Left ventricle myocardium inferior (tissue), 1 donor: Measurements from ENCODE around the gene EIF3F. TPM values are rescaled to one million over a fixed set of nuclear protein-coding genes. Genes with fewer than 3 reads are reported as not detected.
A peak's percentile ranks its signal among the peaks of the same experiment; 100 is the strongest.

ENCODE experiments used
- DNase-seq: peaks from one replicate; pipeline ENCODE4 v3.0.0-alpha.2; 2020
- H3K27ac ChIP-seq: fragments of 200-600 bp; replicated peaks from 2 replicates; pipeline ENCODE4 v1.8.0; 2021
- H3K27me3 ChIP-seq: fragments of 200-600 bp; 2 replicates; pipeline ENCODE4 v1.8.0; 2021; ENCODE audit warnings: low read depth
- H3K36me3 ChIP-seq: fragments of 200-600 bp; 2 replicates; pipeline ENCODE4 v1.8.0; 2021
- H3K4me1 ChIP-seq: fragments of 200-600 bp; 2 replicates; pipeline ENCODE4 v1.8.0; 2021
- H3K4me3 ChIP-seq: fragments of 200-600 bp; 2 replicates; pipeline ENCODE4 v1.8.0; 2021; ENCODE audit warnings: mild to moderate bottlenecking, moderate library complexity
- H3K9me3 ChIP-seq: fragments of 200-600 bp; replicated peaks from 2 replicates; pipeline ENCODE4 v1.8.0; 2021
- intact Hi-C: fragments of 100-400 bp; cut with micrococcal nuclease; formaldehyde crosslinking; loops from one replicate; pipeline ENCODE4 v1.11.0; 2022
- total RNA-seq: library from RNA; stranded (reverse); fragmentation: NEBNext Ultra II Directional; extraction: Animal tissue kit (Norgen Biotek cat#: 25700); gene quantifications from one replicate; pipeline ENCODE4 v1.2.1, GENCODE V29; 2021
- TF ChIP-seq, protein P1 (sequence below): fragments of 200-600 bp; IDR thresholded peaks from 2 replicates; pipeline ENCODE4 v1.8.0; 2021; ENCODE audit warnings: antibody characterized with exemption, mild to moderate bottlenecking, borderline replicate concordance
- donor health status: DM: no; HTN: yes; CAD: no; lungs with severe emphysema.

The EIF3F gene
- total RNA-seq, 1 donor from 2014 or later = 151 TPM

DNA sequence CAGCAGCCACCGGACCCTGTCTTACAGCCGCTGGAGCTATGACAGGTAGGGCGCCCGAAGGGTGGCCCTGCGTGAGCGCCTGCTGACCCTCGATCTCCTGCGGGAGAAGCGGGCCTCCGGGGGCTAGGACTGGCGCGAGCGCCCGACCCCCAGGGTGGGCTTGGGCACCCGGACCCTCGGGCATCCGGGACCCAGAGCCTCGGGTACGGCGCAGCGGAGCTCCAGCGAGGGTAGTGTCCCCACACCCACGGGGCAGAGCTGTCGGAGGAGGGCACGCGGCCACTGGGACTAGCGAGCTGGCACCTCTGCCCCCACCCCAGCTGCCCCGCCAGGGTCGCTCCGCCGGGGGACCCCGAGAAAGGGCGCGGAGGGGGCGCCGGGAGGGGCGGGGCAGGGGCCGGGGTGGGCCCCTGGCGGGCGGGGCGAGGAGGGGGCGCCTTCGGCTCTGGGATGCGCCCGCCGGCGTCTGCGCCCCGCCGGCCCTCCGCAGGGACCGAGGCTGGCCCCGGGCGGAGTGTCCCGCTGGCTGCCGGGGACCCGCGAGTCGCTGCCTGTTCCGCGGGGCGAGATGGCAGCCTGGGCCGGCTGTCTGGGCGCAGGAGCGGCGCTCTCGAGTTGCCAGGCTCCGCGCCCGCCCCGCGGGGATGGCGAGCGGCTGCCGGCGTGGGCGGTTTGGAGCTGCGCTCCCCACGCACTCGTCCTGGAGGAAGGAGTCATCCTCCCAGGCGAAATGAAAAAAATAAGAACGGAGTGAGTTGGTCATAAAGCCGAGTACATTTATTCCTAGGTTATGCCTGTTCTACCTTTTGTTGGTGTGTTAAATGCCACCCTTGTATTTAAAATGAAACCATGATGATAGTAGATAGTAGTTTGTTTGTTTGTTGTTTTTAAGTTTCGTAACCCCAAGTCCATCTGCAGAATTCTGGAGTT is 32.4 kb downstream of the EIF3F start:
- Histone ChIP-seq H3K4me3 (peak overlapping the region; percentile 75), H3K9me3 (no peaks in the 10 kb centered on the region), H3K4me1 (peaks cover 30% of the 10 kb centered on the region), H3K27ac (peak overlapping the region; percentile 88), H3K36me3 (no peaks in the 10 kb centered on the region), H3K27me3 (peaks cover 19% of the 10 kb centered on the region)
- intact Hi-C loops = loop anchor here (10.0 kb wide), 1 partner anchor 55 kb away; no protein-coding TSS in a partner anchor
- TF ChIP-seq, protein P1, sequence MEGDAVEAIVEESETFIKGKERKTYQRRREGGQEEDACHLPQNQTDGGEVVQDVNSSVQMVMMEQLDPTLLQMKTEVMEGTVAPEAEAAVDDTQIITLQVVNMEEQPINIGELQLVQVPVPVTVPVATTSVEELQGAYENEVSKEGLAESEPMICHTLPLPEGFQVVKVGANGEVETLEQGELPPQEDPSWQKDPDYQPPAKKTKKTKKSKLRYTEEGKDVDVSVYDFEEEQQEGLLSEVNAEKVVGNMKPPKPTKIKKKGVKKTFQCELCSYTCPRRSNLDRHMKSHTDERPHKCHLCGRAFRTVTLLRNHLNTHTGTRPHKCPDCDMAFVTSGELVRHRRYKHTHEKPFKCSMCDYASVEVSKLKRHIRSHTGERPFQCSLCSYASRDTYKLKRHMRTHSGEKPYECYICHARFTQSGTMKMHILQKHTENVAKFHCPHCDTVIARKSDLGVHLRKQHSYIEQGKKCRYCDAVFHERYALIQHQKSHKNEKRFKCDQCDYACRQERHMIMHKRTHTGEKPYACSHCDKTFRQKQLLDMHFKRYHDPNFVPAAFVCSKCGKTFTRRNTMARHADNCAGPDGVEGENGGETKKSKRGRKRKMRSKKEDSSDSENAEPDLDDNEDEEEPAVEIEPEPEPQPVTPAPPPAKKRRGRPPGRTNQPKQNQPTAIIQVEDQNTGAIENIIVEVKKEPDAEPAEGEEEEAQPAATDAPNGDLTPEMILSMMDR = no peak
- no peak for DNase-seq

DNA sequence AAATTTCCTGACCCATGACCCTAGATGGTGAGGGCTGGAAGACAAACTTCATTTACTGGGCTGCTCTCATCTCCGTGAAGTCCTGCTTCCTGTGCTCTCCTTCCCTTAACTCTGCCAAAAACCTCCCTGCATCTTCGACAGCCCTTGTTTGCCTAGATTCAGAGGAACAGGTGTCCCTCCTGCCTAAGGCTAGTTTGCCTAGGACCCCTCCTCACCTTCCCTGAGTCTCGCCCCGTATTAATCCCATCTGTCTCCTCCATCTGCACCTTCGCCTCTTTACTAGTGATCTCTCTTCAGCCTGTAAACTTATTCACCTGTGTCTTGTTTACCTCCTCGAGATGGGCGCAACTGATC is 33.1 kb downstream of the EIF3F start:
- Histone ChIP-seq H3K9me3 (no peaks in the 10 kb centered on the region), H3K4me1 (peaks cover 30% of the 10 kb centered on the region), H3K27ac (peak overlapping the region; percentile 88), H3K27me3 (peaks cover 19% of the 10 kb centered on the region), H3K36me3 (no peaks in the 10 kb centered on the region), H3K4me3 (peak overlapping the region; percentile 75)
- intact Hi-C loops = loop anchor here (10.0 kb wide), 1 partner anchor 55 kb away; no protein-coding TSS in a partner anchor
- DNase-seq = no peak
- TF ChIP-seq, protein P1 = no peak

DNA sequence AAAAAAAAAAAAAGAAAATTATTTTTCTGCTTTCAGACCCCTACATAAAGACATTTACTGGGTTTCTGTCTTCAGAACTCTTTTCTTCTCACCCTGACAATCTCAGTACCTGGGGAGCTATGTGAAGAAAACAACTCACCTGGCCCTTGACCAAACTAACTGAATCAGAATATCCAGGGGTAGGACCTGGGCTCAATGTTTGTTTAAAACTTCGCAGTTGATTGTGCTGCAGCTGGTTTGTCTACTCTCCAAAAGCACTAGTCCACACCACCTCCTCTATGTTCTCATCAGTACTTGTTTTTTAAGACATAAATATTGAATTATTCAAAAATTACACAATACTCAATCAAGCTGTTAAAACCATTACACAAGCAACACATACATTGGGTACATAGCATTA is 34.8 kb downstream of the EIF3F start:
- H3K27ac ChIP-seq = no peak overlapping the region

DNA sequence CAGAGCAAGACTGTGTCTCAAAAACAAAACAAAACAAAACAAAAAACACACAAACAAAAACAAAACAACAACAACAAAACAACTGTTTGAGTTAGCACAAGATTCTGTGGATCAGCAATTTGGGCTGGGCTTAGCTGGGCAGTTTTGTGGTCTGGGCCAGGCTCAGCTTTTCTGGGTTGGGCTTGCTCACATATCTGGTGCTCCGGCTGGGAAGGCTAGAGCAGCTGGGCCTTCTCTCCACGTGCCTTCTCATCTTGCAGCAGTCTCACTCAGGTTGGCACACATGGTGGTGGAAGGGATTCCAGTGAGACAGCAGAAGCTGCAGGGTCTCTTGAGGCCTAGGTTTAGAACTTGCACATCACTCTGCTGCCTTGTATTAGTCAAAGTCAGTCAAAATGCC is 35.7 kb downstream of the EIF3F start:
- intact Hi-C loops = loop anchor here (10.0 kb wide), 1 partner anchor 52 kb away; no protein-coding TSS in a partner anchor
- Histone ChIP-seq H3K27ac (no peak overlapping the region), H3K36me3 (no peaks in the 10 kb centered on the region)

More for the DNA sequence above, 34.8 kb downstream of the EIF3F start:
- no peak for DNase-seq
- intact Hi-C loops = loop anchor here (10.0 kb wide), 1 partner anchor 53 kb away; no protein-coding TSS in a partner anchor
- Histone ChIP-seq H3K27me3 (peaks cover 19% of the 10 kb centered on the region), H3K9me3 (no peaks in the 10 kb centered on the region), H3K4me1 (peaks cover 30% of the 10 kb centered on the region), H3K36me3 (no peaks in the 10 kb centered on the region), H3K4me3 (no peak overlapping the region)
- TF ChIP-seq, protein P1 = no peak

DNA sequence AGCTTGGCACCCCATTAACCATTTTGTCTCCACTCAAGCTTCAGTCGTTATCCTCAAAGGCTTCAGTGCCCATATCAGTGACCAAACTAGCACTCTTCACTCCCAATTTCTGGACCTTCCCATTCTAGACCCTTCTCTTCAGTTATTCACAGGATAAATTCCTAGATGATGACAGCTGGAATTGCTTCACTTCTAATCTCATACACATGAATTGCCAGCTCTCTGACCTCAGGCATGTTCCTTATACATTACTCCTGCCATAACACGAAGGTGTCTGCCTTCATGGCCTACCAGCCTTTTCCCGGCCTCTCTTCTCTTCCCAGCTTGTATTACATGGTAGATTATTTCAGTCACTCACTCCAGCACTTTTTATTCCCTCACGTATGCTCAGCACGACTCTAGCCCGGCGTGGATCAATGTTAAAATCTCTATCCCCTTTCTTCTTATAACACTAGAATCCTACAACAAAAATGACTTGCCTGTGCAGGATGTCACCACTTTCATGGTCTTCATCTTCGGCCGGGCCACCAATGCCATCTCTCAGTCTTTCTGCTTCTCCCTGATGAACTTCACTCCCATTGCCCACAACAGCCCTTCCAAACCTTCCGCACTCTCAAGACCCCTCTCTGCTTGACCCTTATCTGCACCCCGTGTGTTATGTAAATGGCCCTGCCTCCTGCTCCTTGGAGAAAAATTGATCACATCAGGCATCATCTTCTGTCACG is 36.9 kb downstream of the EIF3F start:
- peaks cover 18% of the 10 kb centered on the region for H3K4me1 ChIP-seq
- H3K4me3 ChIP-seq = no peak overlapping the region
- H3K36me3 ChIP-seq = no peaks in the 10 kb centered on the region
- DNase-seq = no peak
- intact Hi-C loops = loop anchor here (10.0 kb wide), 1 partner anchor 51 kb away; no protein-coding TSS in a partner anchor
- H3K9me3 ChIP-seq = no peaks in the 10 kb centered on the region
- peaks cover 16% of the 10 kb centered on the region for H3K27me3 ChIP-seq
- no peak overlapping the region for H3K27ac ChIP-seq
- TF ChIP-seq, protein P1 = no peak

More for the DNA sequence above, 35.7 kb downstream of the EIF3F start:
- TF ChIP-seq, protein P1 = no peak
- Histone ChIP-seq H3K4me3 (no peak overlapping the region), H3K27me3 (peaks cover 19% of the 10 kb centered on the region), H3K9me3 (no peaks in the 10 kb centered on the region), H3K4me1 (peaks cover 30% of the 10 kb centered on the region)
- DNase-seq = no peak
